GM12878 (cell line): ENCODE results near the gene ACTR1A. TPM values are rescaled to one million over a fixed set of nuclear protein-coding genes. Genes with fewer than 3 reads are reported as not detected.

ENCODE experiments used
- ATAC-seq: fragments of 200-7000 bp; cut with Tn5 transposase; 3 replicates; pipeline ENCODE4 v1.9.1; 2020; ENCODE audit warnings: mild to moderate bottlenecking, moderate library complexity
- BruUV-seq: library from RNA; stranded (reverse); fragments of 400-500 nt; replicated peaks from 2 replicates; lab custom pipeline; 2021; lab: Mats Ljungman, UMichigan
- CTCF ChIA-PET: fragments of 300-600 bp; sonication (Branson Sonifier 250); formaldehyde crosslinking; extraction: SDS; loops from one replicate; lab custom pipeline; 2021; ENCODE audit warnings: inconsistent platforms; lab: Yijun Ruan, JAX
- POLR2A ChIA-PET: fragments of 350-600 bp; formaldehyde crosslinking; extraction: SDS; loops from one replicate; lab custom pipeline; 2021; ENCODE audit warnings: inconsistent platforms; lab: Charles Lee
- RAD21 ChIA-PET: fragments of 300-600 bp; sonication (Branson Sonifier 250); formaldehyde crosslinking; loops from one replicate; lab custom pipeline; 2023; ENCODE audit warnings: antibody characterized with exemption; ENCODE audit not compliant: unreplicated experiment; lab: Charles Lee
- SMC1A ChIA-PET: fragments of 300-600 bp; sonication (Branson Sonifier 250); formaldehyde crosslinking; loops from one replicate; lab custom pipeline; 2023; ENCODE audit not compliant: unreplicated experiment, uncharacterized antibody; lab: Charles Lee
- DNase-seq: peaks from one replicate; pipeline ENCODE4 v3.0.0-alpha.2; 2011; ENCODE audit warnings: low read depth, low spot score
- FAIRE-seq: peaks from 3 replicates; lab custom pipeline; 2011; peaks lifted over from hg19 to GRCh38; lab: Jason Lieb, UNC
- H2AFZ ChIP-seq: 2 replicates; pipeline ENCODE4 v1.6.0; 2011; ENCODE audit warnings: low read depth, low read length, control low read depth; ENCODE audit not compliant: control insufficient read depth
- H3K27ac ChIP-seq: 2 replicates; pipeline ENCODE4 v1.5.1; 2011; ENCODE audit warnings: control low read depth; ENCODE audit not compliant: control insufficient read depth, insufficient read depth
- H3K27me3 ChIP-seq, 2 experiments: replicated peaks in 1 of 2; 2 replicates each; pipeline versions ENCODE4 v1.6.0 to v1.6.1; 2011; ENCODE audit warnings: low read length in 1 of 2; ENCODE audit not compliant: control insufficient read depth in 2 of 2, insufficient read depth in 2 of 2
- H3K36me3 ChIP-seq, 2 experiments: 2 replicates each; pipeline ENCODE4 v1.5.1; 2011; ENCODE audit warnings: low read length in 1 of 2; ENCODE audit not compliant: control insufficient read depth in 2 of 2, insufficient read depth in 2 of 2
- H3K4me1 ChIP-seq: 2 replicates; pipeline ENCODE4 v1.6.1; 2011; ENCODE audit warnings: mild to moderate bottlenecking, low read length, moderate library complexity, mixed read lengths; ENCODE audit not compliant: control insufficient read depth, insufficient read depth
- H3K4me2 ChIP-seq: 2 replicates; pipeline ENCODE4 v1.6.0; 2011; ENCODE audit warnings: control low read depth; ENCODE audit not compliant: control insufficient read depth, insufficient read depth
- H3K4me3 ChIP-seq: fragments of 200-600 bp; sonication (generic); 2 replicates; pipeline ENCODE4 v1.5.1; 2016
- H3K79me2 ChIP-seq: 2 replicates; pipeline ENCODE4 v1.6.0; 2011; ENCODE audit warnings: low read length; ENCODE audit not compliant: control insufficient read depth, insufficient read depth
- H3K9ac ChIP-seq: 2 replicates; pipeline ENCODE4 v1.8.0; 2011; ENCODE audit warnings: low read length, control low read depth, mixed read lengths; ENCODE audit not compliant: control insufficient read depth, insufficient read depth
- H3K9me3 ChIP-seq: replicated peaks from 3 replicates; pipeline ENCODE4 v1.5.1; 2011; ENCODE audit warnings: mild to moderate bottlenecking, low read length; ENCODE audit not compliant: control insufficient read depth, insufficient read depth
- H4K20me1 ChIP-seq: 2 replicates; pipeline ENCODE4 v1.6.0; 2011; ENCODE audit not compliant: control insufficient read depth, insufficient read depth
- LARP7 ChIP-seq: fragments of 450-650 bp; IDR thresholded peaks from 2 replicates; pipeline ENCODE4 v1.6.1; 2017; ENCODE audit warnings: mild to moderate bottlenecking
- MTA3 ChIP-seq: IDR thresholded peaks from 2 replicates; pipeline ENCODE4 v1.6.1; 2012; ENCODE audit warnings: low read length, inconsistent platforms, borderline replicate concordance
- NBN ChIP-seq: fragments of 450-650 bp; IDR thresholded peaks from 2 replicates; pipeline ENCODE4 v1.6.1; 2016
- NFXL1 ChIP-seq: fragments of 450-650 bp; IDR thresholded peaks from 2 replicates; pipeline ENCODE4 v1.6.1; 2017; ENCODE audit warnings: antibody characterized with exemption, mild to moderate bottlenecking, borderline replicate concordance
- RCOR1 ChIP-seq: conservative IDR thresholded peaks from 2 replicates; pipeline ENCODE4 v1.6.1; 2012; ENCODE audit warnings: low read depth, low read length, improper control_type of control experiment
- RUNX3 ChIP-seq: IDR thresholded peaks from 2 replicates; pipeline ENCODE4 v1.6.1; 2012; ENCODE audit warnings: low read length, inconsistent platforms
- SIN3A ChIP-seq: IDR thresholded peaks from 2 replicates; pipeline ENCODE4 v1.6.1; 2012; ENCODE audit warnings: low read depth, low read length, improper control_type of control experiment
- SP1 ChIP-seq: IDR thresholded peaks from one replicate; pipeline ENCODE4 v1.6.1; 2011; ENCODE audit warnings: low read depth, low read length
- SREBF1 ChIP-seq: IDR thresholded peaks from 2 replicates; pipeline ENCODE4 v1.6.1; 2012; ENCODE audit warnings: mild to moderate bottlenecking, low read length
- SUZ12 ChIP-seq: fragments of 200-600 bp; sonication (generic); IDR thresholded peaks from one replicate; pipeline ENCODE4 v1.6.1; 2018; ENCODE audit warnings: antibody characterized with exemption, mild to moderate bottlenecking; ENCODE audit not compliant: unreplicated experiment
- TAF1 ChIP-seq: IDR thresholded peaks from 2 replicates; pipeline ENCODE4 v1.6.1; 2011; ENCODE audit warnings: mild to moderate bottlenecking, low read depth, low read length, borderline replicate concordance
- TARDBP ChIP-seq: IDR thresholded peaks from 2 replicates; pipeline ENCODE4 v1.6.1; 2016; ENCODE audit warnings: borderline replicate concordance
- ZNF274 ChIP-seq: IDR thresholded peaks from one replicate; pipeline ENCODE4 v1.8.0; 2011; ENCODE audit not compliant: insufficient read length, insufficient read depth
- ZNF384 ChIP-seq: IDR thresholded peaks from 2 replicates; pipeline ENCODE4 v1.6.1; 2012; ENCODE audit warnings: low read depth, mild to moderate bottlenecking, low read length, improper control_type of control experiment, borderline replicate concordance
- WGBS: methylation state at CpG from one replicate; pipeline ENCODE4 v1.1.6; 2016; ENCODE audit warnings: low lambda C conversion rate; ENCODE audit not compliant: insufficient replicate concordance, insufficient coverage; ENCODE audit errors: missing lambda C conversion rate; 5-methylcytosine and 5-hydroxymethylcytosine counted together
- in situ Hi-C: fragments of 300-500 bp; cut with MboI; formaldehyde crosslinking; loops from 9 replicates; pipeline ENCODE4 v1.14.3; 2018; ENCODE audit warnings: mixed read lengths
- intact Hi-C: fragments of 100-400 bp; cut with micrococcal nuclease; formaldehyde crosslinking; loops from one replicate; pipeline ENCODE4 v1.14.2; 2022; ENCODE audit not compliant: unreplicated experiment
- polyA plus RNA-seq, 11 experiments: library from polyadenylated mRNA; depleted of rRNA in 4 of 11; unstranded in 6 of 11; stranded (reverse) in 5 of 11; fragments of >200 nt; fragmentation: Nextera tagmentation in 4 of 11; fragmentation: Illumina TruSeq in 1 of 11; extraction: Ambion mirVana in 4 of 11; extraction: Trizol in 1 of 11; gene quantifications; 1 replicate in 1 of 11; 2 replicates in 10 of 11; pipeline versions ENCODE4 v1.2.1 to v1.2.3, GENCODE V29; 2011 to 2016; ENCODE audit warnings: inconsistent platforms in 2 of 11, missing spikeins in 2 of 11, low read depth in 1 of 11
- total RNA-seq, 4 experiments: library from RNA; depleted of rRNA in 3 of 4; stranded (reverse); fragments of >200 nt in 3 of 4; fragmentation: Illumina TruSeq in 1 of 4; extraction: Trizol in 1 of 4; gene quantifications; 2 replicates each; pipeline versions ENCODE4 v1.2.1 to v1.2.3, GENCODE V29; 2013 to 2021
- TF ChIP-seq, protein P1 (sequence below): fragments of 450-650 bp; IDR thresholded peaks from 2 replicates; pipeline ENCODE4 v1.6.1; 2017; ENCODE audit warnings: mild to moderate bottlenecking, moderate library complexity

Gene ACTR1A
- total and polyA plus RNA-seq, 10 of the 15 experiments (the other 5 are each of a cell fraction or from before 2014, with no cell fraction given) = 43.0 to 110 (median 78.9) TPM

DNA sequence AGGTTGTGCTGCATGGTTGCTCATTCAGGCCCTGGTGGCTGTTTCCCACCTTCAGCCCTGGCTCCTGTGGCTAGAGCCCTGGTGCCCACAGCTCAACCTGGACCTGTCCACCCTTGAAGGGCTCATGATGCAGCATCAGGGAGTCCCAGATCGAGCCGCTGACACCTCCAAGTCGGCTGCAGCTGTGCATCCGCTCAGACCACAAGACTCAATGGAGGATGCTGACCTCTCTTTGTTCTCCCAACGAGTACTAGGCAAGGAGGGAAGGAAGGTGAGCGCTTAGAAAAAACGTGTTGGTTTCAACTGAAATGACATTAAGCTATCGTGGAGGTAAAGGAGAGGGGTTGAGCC, 41.7 kb downstream of the ACTR1A start:
- BruUV-seq = no TSS peak
- ChIA-PET SMC1A (interaction anchor here (1.1 to 3.8 kb wide), 4 partner anchors 9 to 123 kb away, joined by 3 to 23 read pairs (median 4); partner anchors contain the start of genes C10orf95 and FBXL15), CTCF (interaction anchor here (1.0 to 4.5 kb wide), 7 partner anchors 10 to 229 kb away, joined by 3 to 29 read pairs (median 9); partner anchors contain the start of genes C10orf95 and FBXL15), RAD21 (interaction anchor here (1.4 to 3.2 kb wide), 5 partner anchors 10 to 291 kb away, joined by 3 to 19 read pairs (median 4); partner anchors contain the start of genes C10orf95 and NFKB2), POLR2A (interaction anchor here (0.8 to 4.3 kb wide), 8 partner anchors 10 to 65 kb away, joined by 3 to 69 read pairs (median 8); partner anchors contain the start of genes ACTR1A, C10orf95, CUEDC2 and FBXL15)
- H3K36me3 ChIP-seq = no peaks in the 10 kb centered on the region
- ATAC-seq (peak; percentile 43), FAIRE-seq (peak; percentile 49), DNase-seq (no peak)
- peak overlapping the region; percentile 100 for H2AFZ ChIP-seq
- H3K4me2 ChIP-seq = peak overlapping the region; percentile 98
- no peaks in the 10 kb centered on the region for H3K9me3 ChIP-seq
- no peaks in the 10 kb centered on the region for H3K79me2 ChIP-seq
- H3K27ac ChIP-seq = no peak overlapping the region
- H3K27me3 ChIP-seq = no peaks in the 10 kb centered on the region
- TF ChIP-seq ZNF274 = no peak
- peak; percentile 61; the same call in 1 of the 2 replicates for TF ChIP-seq NBN
- 2% methylated on average over 8 of the region's 8 CpGs for WGBS
- H4K20me1 ChIP-seq = no peaks in the 10 kb centered on the region
- peaks cover 16% of the 10 kb centered on the region for H3K4me1 ChIP-seq
- H3K4me3 ChIP-seq = no peak overlapping the region
- in situ Hi-C loops (no loop called here), intact Hi-C loops (loop anchor here (1.0 to 5.0 kb wide), 2 partner anchors 29 to 69 kb away; partner anchors contain the start of gene CUEDC2)
- no peak overlapping the region; the same call in 1 of the 2 replicates for H3K9ac ChIP-seq

DNA sequence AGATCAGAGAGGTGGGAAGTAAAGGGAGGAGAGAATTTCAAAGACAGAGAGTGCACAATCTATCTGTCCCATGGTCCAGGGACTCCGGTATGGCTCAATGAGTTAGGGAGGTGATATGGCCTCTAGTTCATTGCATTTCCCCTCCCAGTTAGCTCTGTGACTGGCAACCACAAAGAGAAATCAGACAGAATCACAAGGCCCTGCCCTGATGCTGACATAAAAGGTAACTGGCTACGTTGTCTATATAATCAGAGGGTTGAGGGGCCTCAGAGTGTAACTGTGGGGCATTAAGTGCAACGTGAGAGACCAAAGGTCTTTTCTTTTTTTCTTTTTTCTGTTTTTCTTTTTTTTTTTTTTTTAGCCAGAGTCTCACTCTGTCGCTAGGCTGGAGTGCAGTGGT, 43.9 kb downstream of the ACTR1A start:
- Histone ChIP-seq H3K27me3 (no peaks in the 10 kb centered on the region), H3K27ac (no peak overlapping the region), H3K4me3 (no peak overlapping the region), H4K20me1 (no peaks in the 10 kb centered on the region), H3K4me1 (peaks cover 16% of the 10 kb centered on the region), H2AFZ (no peak overlapping the region), H3K9ac (no peak overlapping the region), H3K9me3 (no peaks in the 10 kb centered on the region), H3K4me2 (no peak overlapping the region), H3K79me2 (no peaks in the 10 kb centered on the region), H3K36me3 (no peaks in the 10 kb centered on the region)
- ChIA-PET POLR2A (interaction anchor here (0.6 kb wide), 1 partner anchor 304 kb away, joined by 3 read pairs; no protein-coding TSS in a partner anchor), SMC1A (no interaction called here), RAD21 (no interaction called here), CTCF (no interaction called here)
- TF ChIP-seq SREBF1 = no peak
- TF ChIP-seq ZNF384 = no peak
- no peak for TF ChIP-seq TAF1
- no peak for TF ChIP-seq NFXL1
- TF ChIP-seq, protein P1, sequence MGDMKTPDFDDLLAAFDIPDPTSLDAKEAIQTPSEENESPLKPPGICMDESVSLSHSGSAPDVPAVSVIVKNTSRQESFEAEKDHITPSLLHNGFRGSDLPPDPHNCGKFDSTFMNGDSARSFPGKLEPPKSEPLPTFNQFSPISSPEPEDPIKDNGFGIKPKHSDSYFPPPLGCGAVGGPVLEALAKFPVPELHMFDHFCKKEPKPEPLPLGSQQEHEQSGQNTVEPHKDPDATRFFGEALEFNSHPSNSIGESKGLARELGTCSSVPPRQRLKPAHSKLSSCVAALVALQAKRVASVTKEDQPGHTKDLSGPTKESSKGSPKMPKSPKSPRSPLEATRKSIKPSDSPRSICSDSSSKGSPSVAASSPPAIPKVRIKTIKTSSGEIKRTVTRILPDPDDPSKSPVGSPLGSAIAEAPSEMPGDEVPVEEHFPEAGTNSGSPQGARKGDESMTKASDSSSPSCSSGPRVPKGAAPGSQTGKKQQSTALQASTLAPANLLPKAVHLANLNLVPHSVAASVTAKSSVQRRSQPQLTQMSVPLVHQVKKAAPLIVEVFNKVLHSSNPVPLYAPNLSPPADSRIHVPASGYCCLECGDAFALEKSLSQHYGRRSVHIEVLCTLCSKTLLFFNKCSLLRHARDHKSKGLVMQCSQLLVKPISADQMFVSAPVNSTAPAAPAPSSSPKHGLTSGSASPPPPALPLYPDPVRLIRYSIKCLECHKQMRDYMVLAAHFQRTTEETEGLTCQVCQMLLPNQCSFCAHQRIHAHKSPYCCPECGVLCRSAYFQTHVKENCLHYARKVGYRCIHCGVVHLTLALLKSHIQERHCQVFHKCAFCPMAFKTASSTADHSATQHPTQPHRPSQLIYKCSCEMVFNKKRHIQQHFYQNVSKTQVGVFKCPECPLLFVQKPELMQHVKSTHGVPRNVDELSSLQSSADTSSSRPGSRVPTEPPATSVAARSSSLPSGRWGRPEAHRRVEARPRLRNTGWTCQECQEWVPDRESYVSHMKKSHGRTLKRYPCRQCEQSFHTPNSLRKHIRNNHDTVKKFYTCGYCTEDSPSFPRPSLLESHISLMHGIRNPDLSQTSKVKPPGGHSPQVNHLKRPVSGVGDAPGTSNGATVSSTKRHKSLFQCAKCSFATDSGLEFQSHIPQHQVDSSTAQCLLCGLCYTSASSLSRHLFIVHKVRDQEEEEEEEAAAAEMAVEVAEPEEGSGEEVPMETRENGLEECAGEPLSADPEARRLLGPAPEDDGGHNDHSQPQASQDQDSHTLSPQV = no peak
- TF ChIP-seq TARDBP = no peak
- no peak for TF ChIP-seq SUZ12
- TF ChIP-seq SIN3A = no peak
- TF ChIP-seq MTA3 = no peak
- TF ChIP-seq LARP7 = no peak
- TF ChIP-seq RUNX3 = no peak
- no peak for TF ChIP-seq RCOR1
- TF ChIP-seq SP1 = no peak
- no peak for DNase-seq
- WGBS = 43% methylated on average over 3 of the region's 4 CpGs
- no TSS peak for BruUV-seq
- in situ Hi-C loops (no loop called here), intact Hi-C loops (no loop called here)
- FAIRE-seq = no peak
- ATAC-seq = no peak
